GM21723 (cell line): ENCODE measurements around the gene TRIO.

ENCODE experiments used
- ATAC-seq: cut with Tn5 transposase; IDR thresholded peaks from one replicate; pipeline ENCODE4 v1.9.1; 2021; ENCODE audit warnings: mild to moderate bottlenecking, moderate library complexity; ENCODE audit not compliant: unreplicated experiment

TRIO gene

GRCh38 chr5:14145435-14146334 is 2.5 kb downstream of the TRIO start:
- ATAC-seq = no peak

DNA sequence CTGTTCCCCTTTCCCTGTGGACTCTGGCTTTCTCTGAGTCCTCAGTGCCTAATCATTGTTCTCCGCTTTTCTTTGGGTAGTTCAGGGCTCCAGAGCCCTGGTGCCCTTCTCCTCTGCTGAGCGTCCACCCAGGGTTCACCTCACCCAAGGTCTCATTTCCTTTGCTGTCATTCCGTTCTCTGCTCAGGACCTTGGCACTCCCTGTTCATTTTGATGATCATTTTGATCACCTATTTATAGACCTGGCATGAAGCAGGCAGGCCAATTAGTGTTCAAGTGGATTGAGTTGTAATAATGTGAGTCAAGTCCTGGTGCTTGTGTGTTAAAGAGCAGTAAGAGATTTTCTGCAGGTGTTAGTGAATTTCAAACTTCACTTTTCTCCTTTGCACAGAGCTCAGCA is 3.6 kb downstream of the TRIO start:
- no peak for ATAC-seq

- no peak for ATAC-seq
Measured at GRCh38 chr5:14147210-14147609, 4.1 kb downstream of the TRIO start.

GRCh38 chr5:14148483-14148882 is 5.3 kb downstream of the TRIO start:
- ATAC-seq = no peak

GRCh38 chr5:14148890-14149671 is 5.9 kb downstream of the TRIO start:
- ATAC-seq = no peak

DNA sequence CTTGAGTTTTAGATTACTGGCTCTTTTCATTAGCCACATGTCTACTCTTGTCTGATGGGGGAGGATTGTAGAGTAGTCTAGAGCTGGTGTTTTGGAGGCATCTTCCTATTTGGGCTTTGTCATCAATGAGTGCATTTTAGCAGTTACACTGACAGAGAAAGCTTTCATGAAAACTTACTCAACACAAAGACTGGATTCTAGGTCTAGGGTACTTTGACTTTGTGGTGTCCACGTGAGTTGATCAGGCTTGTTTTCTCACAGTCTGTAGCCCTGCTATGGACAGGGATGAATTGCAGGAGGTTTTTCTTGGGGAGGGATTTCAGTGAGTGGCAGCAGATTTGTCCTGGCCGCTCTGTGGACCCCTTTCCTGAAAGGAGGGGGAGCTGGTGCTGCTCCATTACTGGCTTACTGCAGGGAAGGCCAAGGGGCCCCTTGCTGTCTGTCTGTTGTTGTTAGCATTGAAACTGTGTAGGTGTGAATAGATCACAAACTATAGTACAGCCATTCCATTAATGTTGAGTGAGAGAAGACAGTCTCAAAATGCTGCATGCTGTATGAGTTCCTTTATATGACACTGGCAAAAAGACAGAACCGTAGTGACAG is 6.6 kb downstream of the TRIO start:
- no peak for ATAC-seq

- no peak for ATAC-seq
Measured at GRCh38 chr5:14151416-14151815, 8.3 kb downstream of the TRIO start.

GRCh38 chr5:14153071-14153864 is 10.1 kb downstream of the TRIO start:
- ATAC-seq = no peak

DNA sequence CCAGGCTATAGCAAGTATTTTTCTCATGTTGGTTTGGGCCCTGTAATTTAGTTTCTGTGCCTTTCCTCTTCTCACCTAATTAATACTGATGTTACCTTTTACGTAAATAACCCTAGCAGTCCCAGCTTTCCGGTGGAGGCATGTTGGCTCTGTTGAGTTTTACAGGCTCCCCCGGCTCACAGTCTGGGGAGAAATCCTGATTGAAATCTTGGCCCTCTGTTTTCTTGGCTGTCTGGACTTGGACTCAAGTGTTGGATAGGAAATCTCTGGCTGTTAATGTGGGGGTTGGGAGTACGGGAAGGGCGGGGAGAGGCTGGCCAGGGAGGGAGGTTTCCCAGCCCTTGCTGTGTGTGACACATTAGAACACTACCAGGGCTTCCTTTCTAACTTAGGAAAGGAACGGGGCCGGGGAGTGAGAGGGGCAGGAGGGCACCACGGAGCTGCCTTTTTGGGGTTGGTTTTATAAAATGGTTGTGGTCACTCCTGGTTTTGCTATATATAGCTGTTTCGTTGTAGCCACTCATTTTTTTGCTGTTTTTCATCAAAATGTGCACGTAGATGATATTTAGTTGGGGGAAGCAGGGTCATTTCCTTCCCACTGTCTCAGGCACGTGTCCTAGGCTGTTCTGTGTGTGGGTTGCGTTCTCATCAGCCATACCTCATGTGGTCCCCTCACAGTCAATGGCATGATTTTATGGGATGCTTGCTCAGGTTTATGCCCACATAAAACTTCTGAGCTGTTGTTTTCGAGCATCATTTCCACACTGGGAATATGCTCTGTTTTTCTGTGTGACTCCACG is 11.0 kb downstream of the TRIO start:
- peak; percentile 42 for ATAC-seq

DNA sequence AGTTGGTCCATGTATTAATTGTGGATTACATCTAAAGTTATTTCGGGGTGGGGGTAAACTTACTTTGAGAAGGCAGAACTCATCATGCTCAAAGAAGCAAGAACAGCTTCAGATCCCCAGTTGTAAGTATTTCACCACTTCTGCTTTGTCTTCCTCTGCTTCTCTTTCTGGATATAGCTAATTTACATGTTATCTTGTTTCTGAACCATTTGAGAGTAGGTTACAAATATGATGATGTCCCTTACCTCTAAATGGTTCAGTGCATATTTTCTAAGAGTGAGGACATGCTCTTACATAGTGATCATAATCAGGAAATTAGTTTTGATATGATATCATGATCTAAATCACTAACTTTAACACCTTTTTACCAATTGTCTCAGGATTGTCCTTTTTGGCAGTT is 11.9 kb downstream of the TRIO start:
- peak; percentile 74 for ATAC-seq

- no peak for ATAC-seq
Measured at GRCh38 chr5:14155739-14156138, 12.6 kb downstream of the TRIO start.

- no peak for ATAC-seq
Measured at GRCh38 chr5:14156290-14156649, 13.1 kb downstream of the TRIO start.

DNA sequence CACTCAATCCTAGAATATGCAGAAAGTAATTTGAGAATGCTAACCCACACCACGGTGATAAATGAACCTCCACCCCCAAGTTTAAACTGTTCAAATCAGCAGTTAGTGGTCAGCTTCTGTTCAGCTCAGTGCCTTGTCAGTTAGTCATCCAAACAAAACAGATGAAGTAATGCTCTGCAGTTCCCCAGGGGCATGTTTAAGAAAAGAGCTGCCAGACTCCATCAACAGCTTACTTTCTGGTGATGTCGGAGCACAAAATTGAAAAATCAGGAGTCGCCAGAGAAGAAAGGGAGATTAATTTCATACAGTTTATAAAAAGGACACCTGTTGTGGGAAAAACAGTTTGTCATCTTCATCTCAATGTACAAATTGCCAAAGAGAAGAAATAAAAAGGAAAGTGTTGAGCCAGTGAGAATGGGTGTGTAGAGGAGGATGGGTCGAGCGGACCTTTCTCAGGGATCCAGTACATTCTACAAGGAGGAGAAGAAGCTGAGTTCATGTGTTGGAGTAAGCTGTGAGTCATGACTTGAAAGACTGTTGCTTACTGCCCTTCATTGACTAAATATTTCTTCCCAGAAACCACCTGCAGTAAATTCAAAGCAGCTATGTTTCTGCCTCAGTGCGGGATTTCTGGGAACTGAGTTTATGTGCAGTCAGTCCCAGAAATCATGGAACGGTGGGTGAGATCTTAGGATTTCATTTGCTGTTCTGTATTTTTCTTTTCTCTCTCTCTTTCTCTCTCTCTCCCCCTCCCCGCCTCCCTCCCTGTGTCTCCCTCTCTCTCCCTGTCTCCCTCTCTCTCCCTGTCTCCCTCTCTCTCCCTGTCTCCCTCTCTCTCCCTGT is 13.7 kb downstream of the TRIO start:
- ATAC-seq = peak; percentile 56

GRCh38 chr5:14157493-14157782 is 14.3 kb downstream of the TRIO start:
- ATAC-seq = no peak

DNA sequence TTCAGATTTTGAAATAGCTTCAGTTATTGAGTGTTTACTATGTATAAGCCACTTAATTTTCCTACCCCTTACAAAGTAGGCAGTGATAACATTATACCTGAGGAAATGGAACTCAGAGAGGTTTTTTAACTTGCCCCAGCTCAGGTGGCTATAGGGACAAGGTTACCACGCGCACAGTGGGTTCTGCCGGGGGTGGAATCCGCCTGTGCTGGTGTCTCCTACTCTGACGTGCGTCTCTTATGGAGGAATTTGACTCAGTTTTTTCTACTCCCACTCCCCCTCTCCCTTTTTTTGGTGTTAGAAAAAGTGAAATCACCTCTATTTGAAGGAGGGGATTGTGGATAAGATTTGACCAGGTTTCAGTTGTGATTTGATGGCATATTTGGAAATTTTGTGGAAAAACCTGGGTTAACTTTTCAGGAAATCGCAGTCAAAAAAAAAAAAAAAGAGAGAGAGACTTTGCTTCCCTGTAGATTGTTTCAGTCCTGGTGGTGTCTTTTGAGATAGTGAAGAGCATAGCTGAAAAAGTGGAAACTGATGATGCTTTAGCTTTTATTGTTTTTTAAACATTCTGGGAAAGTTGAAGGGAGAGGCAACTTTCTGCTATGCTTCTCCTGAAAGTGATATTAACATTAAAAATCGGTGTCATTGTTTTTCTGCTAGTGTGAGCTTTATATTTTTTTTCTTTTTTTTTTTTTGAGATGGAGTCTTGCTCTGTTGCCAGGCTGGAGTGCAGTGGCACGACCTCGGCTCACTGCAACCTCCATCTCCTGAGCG is 15.9 kb downstream of the TRIO start:
- ATAC-seq = no peak

DNA sequence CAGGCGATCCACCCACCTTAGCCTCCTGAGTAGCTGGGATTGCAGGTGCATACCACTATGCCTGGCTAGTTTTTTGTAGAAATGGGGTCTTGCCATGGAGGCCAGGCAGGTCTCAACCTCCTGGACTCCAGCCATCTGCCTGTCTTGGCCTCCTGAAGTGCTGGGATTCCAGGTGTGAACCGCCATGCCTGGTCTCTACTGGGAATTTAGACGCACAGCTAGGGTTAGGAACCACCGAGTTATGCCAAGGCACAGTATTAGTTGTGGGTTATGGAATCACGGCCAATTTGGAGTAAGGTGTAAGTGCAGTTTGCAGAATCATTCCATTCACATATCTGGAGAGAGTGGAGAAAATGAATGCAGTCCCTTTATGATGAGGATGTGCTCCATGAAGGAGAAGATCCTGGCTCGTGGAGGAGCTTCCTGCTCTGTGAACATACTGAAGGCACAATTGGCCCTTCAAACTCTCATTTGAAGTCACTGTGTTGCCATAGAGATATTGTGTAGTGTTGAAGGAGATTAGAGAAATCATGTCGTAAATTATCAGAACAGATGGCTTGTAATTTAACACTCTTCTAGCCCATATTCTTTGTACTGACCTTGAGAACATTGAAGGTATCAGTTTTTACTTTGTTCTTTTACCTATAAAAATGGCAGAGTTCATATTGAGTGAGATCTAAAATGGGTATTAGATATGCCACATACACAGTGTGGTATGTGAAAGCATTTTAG is 18.8 kb downstream of the TRIO start:
- no peak for ATAC-seq

- ATAC-seq = no peak
Measured at GRCh38 chr5:14164164-14165163, 21.3 kb downstream of the TRIO start.
